MCF 10A (cell line): ENCODE measurements around the gene SYT14. TPM values are rescaled to one million over a fixed set of nuclear protein-coding genes. Genes with fewer than 3 reads are reported as not detected.
"Not testable (repeated sequence)": the region's sequence is repeated elsewhere in the genome, so short reads cannot be mapped to it uniquely, and the experiment has no call there.

ENCODE experiments used
- BruUV-seq: library from RNA; stranded (reverse); fragments of 400-500 nt; replicated peaks from 2 replicates; lab custom pipeline; 2021; lab: Mats Ljungman, UMichigan
- CTCF ChIA-PET: fragments of 300-600 bp; sonication (Branson Sonifier 250); formaldehyde crosslinking; extraction: SDS; loops from one replicate; lab custom pipeline; 2021; ENCODE audit warnings: antibody characterized with exemption, inconsistent platforms; lab: Yijun Ruan, JAX
- POLR2A ChIA-PET: fragments of 300-600, 350-650 bp; sonication (Branson Sonifier 250); formaldehyde crosslinking; extraction: SDS; loops from one replicate; lab custom pipeline; 2020; ENCODE audit warnings: antibody characterized with exemption, inconsistent platforms; lab: Yijun Ruan, JAX
- DNase-seq: peaks from one replicate; pipeline ENCODE4 v3.0.0-alpha.2; 2018; ENCODE audit not compliant: unreplicated experiment
- H3K27ac Mint-ChIP-seq: one replicate; pipeline ENCODE4 v1.8.0; 2022; ENCODE audit warnings: mild to moderate bottlenecking, low read depth, mixed read lengths; ENCODE audit not compliant: unreplicated experiment
- H3K27me3 Mint-ChIP-seq: one replicate; pipeline ENCODE4 v1.8.0; 2022; ENCODE audit warnings: mixed read lengths; ENCODE audit not compliant: insufficient read depth, unreplicated experiment
- H3K36me3 Mint-ChIP-seq: one replicate; pipeline ENCODE4 v1.8.0; 2022; ENCODE audit warnings: mild to moderate bottlenecking, moderate library complexity, mixed read lengths; ENCODE audit not compliant: insufficient read depth, unreplicated experiment
- H3K4me1 Mint-ChIP-seq: one replicate; pipeline ENCODE4 v1.8.0; 2022; ENCODE audit warnings: mixed read lengths; ENCODE audit not compliant: insufficient read depth, unreplicated experiment
- H3K4me3 Mint-ChIP-seq: one replicate; pipeline ENCODE4 v1.8.0; 2022; ENCODE audit warnings: mild to moderate bottlenecking, moderate library complexity, mixed read lengths; ENCODE audit not compliant: unreplicated experiment
- H3K9me3 Mint-ChIP-seq: one replicate; pipeline ENCODE4 v1.8.0; 2022; ENCODE audit warnings: mixed read lengths; ENCODE audit not compliant: unreplicated experiment
- CTCF ChIP-seq: fragments of 200-600 bp; IDR thresholded peaks from one replicate; pipeline ENCODE4 v1.8.0; 2022; ENCODE audit warnings: antibody characterized with exemption, mild to moderate bottlenecking; ENCODE audit not compliant: unreplicated experiment
- intact Hi-C: fragments of 100-400 bp; cut with micrococcal nuclease; formaldehyde crosslinking; loops from 2 replicates; pipeline ENCODE4 v1.14.1; 2022
- total RNA-seq: library from RNA; stranded (reverse); gene quantifications from 2 replicates; pipeline ENCODE4 v1.2.3, GENCODE V29; 2022

Gene SYT14
- total RNA-seq, 1 experiment from 2014 or later, result 0.79 TPM

DNA sequence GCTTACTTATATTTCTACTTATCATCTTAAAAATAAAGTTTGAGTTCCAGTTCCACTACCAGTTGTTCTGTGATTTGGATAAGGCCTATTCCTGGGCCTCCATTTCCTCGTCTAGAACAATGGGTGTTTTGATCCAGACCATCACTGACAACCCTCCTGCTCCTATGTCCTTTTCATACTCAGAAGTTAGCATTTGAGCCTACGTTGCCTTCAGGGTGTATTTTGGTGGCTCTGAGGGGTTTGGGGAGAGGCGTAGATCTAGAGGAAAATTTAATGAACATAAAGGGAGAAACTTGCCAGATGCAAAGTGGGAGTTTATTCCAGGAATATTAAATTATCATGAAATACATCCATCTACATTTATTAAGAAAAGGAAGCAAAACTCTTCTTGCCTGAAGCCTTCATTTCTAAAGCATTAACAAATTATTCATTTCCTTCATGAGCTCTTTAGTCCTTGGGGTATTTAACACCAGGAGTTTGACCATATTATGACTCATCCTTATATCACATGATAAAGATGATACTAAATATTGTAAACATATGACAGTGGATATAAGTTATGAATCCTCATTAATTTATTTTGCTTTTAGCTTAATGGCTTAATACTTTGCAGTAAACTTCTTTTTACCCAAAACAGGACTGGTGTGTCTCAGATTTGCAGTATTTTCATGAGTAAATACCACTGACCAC lies 47.2 kb upstream of the SYT14 start:
- no TSS peak for BruUV-seq
- CTCF ChIA-PET, result interaction anchor here (0.7 to 6.0 kb wide), 10 partner anchors 10 to 96 kb away, joined by 3 to 66 read pairs (median 4); partner anchors contain the start of gene UTP25

DNA sequence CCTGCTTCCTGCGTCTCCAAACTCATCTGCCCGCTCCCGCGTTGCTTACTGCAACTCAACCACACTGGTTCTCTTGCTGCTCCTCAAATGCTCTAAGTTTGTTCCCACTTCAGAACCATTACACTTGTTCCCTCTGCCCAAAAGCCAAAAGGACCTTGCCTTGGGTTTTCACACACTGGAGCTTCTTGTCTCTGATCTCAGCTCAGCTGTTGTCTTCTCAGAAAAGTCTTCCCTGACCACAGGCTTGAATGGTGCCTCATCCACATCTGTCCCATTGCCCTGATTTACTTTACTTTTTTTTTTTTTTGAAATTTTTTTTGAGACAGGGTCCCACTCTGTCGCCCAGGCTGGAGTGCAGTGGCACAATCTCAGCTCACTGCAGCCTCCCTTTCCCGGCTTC lies 44.3 kb upstream of the SYT14 start:
- peaks cover 7% of the 10 kb centered on the region for H3K9me3 Mint-ChIP-seq
- intact Hi-C loops, result no loop called here
- H3K27ac Mint-ChIP-seq, result peak overlapping the region; percentile 93
- CTCF ChIA-PET, result interaction anchor here (0.6 to 4.7 kb wide), 13 partner anchors 16 to 406 kb away, joined by 3 to 26 read pairs (median 3); no protein-coding TSS in a partner anchor
- no peaks in the 10 kb centered on the region for H3K27me3 Mint-ChIP-seq
- POLR2A ChIA-PET, result interaction anchor here (1.0 to 3.5 kb wide), 6 partner anchors 9 to 54 kb away, joined by 3 to 35 read pairs (median 10); no protein-coding TSS in a partner anchor
- peaks cover 46% of the 10 kb centered on the region for H3K4me1 Mint-ChIP-seq
- H3K4me3 Mint-ChIP-seq, result no peak overlapping the region
- DNase-seq, result no peak
- TF ChIP-seq CTCF, result no peak
- no peaks in the 10 kb centered on the region for H3K36me3 Mint-ChIP-seq
- no TSS peak for BruUV-seq

More for the DNA sequence above, 47.2 kb upstream of the SYT14 start:
- POLR2A ChIA-PET, result interaction anchor here (0.6 to 1.9 kb wide), 18 partner anchors 9 to 98 kb away, joined by 3 to 16 read pairs (median 4); partner anchors contain the start of gene UTP25
- H3K4me1 Mint-ChIP-seq, result peaks cover 51% of the 10 kb centered on the region
- peak; percentile 46 for DNase-seq
- no peak for TF ChIP-seq CTCF
- intact Hi-C loops, result no loop called here
- H3K27ac Mint-ChIP-seq, result peak overlapping the region; percentile 91
- H3K27me3 Mint-ChIP-seq, result no peaks in the 10 kb centered on the region
- H3K9me3 Mint-ChIP-seq, result no peaks in the 10 kb centered on the region
- H3K4me3 Mint-ChIP-seq, result no peak overlapping the region
- no peaks in the 10 kb centered on the region for H3K36me3 Mint-ChIP-seq

GRCh38 chr1:209895709-209896108 lies 42.3 kb upstream of the SYT14 start:
- TF ChIP-seq CTCF, result no peak
- DNase-seq, result peak; percentile 82
- BruUV-seq, result no TSS peak
- Mint-ChIP-seq H3K36me3 (no peaks in the 10 kb centered on the region), H3K4me1 (peaks cover 50% of the 10 kb centered on the region), H3K4me3 (no peak overlapping the region), H3K27ac (peak overlapping the region; percentile 93), H3K9me3 (peaks cover 7% of the 10 kb centered on the region), H3K27me3 (no peaks in the 10 kb centered on the region)
- ChIA-PET CTCF (interaction anchor here (0.6 to 4.7 kb wide), 13 partner anchors 9 to 1619 kb away, joined by 3 to 26 read pairs (median 5); no protein-coding TSS in a partner anchor), POLR2A (interaction anchor here (0.7 to 4.2 kb wide), 16 partner anchors 10 to 93 kb away, joined by 3 to 37 read pairs (median 5); no protein-coding TSS in a partner anchor)
- intact Hi-C loops, result loop anchor here (1.0 kb wide), 1 partner anchor 22 kb away; no protein-coding TSS in a partner anchor

DNA sequence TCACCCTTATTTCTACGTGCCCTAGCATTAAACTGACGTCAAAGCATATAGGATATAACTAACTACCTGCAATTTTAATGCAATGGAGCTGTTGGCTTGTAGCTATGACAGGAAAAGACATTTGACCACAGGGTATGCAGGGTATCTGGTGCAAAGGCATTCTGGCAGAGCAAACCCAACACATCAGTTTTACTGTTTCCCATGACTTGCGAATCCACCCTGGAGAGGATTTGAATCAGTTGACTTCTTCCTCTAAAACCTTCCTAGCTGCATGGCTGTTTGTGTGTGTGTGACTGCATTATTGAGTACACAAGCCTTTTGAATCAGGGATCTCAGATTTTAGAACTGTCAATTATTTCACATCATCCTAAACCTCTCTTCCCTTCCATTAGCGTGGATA lies 41.7 kb upstream of the SYT14 start:
- Mint-ChIP-seq H3K27ac (peak overlapping the region; percentile 93), H3K27me3 (no peaks in the 10 kb centered on the region), H3K9me3 (peaks cover 7% of the 10 kb centered on the region), H3K4me1 (peaks cover 49% of the 10 kb centered on the region), H3K4me3 (no peak overlapping the region), H3K36me3 (no peaks in the 10 kb centered on the region)
- CTCF ChIA-PET, result interaction anchor here (1.3 to 4.7 kb wide), 7 partner anchors 10 to 110 kb away, joined by 3 to 26 read pairs (median 6); no protein-coding TSS in a partner anchor
- no peak for TF ChIP-seq CTCF
- POLR2A ChIA-PET, result interaction anchor here (0.7 to 4.2 kb wide), 13 partner anchors 11 to 92 kb away, joined by 3 to 37 read pairs (median 5); no protein-coding TSS in a partner anchor
- BruUV-seq, result no TSS peak
- no peak for DNase-seq
- intact Hi-C loops, result loop anchor here (1.0 kb wide), 1 partner anchor 23 kb away; no protein-coding TSS in a partner anchor

DNA sequence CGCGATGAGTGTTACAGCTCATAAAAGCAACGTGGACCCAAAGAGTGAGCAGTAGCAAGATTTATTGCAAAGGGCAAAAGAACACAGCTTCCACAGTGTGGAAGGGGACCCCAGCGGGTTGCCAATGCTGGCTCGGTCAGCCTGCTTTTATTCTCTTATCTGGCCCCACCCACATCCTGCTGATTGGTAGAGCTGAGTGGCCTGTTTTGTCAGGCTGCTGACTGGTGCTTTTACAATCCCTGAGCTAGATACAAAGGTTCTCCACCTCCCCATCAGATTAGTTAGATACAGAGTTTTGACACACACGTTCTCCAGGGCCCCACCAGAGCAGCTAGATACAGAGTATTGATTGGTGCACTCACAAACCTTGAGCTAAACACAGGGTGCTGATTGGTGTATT lies 39.7 kb upstream of the SYT14 start:
- H3K4me3 Mint-ChIP-seq, BruUV-seq, intact Hi-C loops, H3K27me3 Mint-ChIP-seq, DNase-seq, H3K9me3 Mint-ChIP-seq, H3K36me3 Mint-ChIP-seq: not testable (repeated sequence)
- peaks cover 48% of the 10 kb centered on the region for H3K4me1 Mint-ChIP-seq
- CTCF ChIA-PET, result interaction anchor here (1.1 to 4.7 kb wide), 6 partner anchors 24 to 431 kb away, joined by 3 to 26 read pairs (median 8); partner anchors contain the start of gene HHAT
- POLR2A ChIA-PET, result interaction anchor here (1.2 to 4.2 kb wide), 3 partner anchors 11 to 14 kb away, joined by 3 to 37 read pairs (median 8); no protein-coding TSS in a partner anchor
- peak overlapping the region; percentile 21 for H3K27ac Mint-ChIP-seq
